ENCODE results near the gene HECTD1.
"Not testable (repeated sequence)": the region's sequence is repeated elsewhere in the genome, so short reads cannot be mapped to it uniquely, and the experiment has no call there.

HECTD1 gene

GRCh38 chr14:31192544-31192943, 15.0 kb downstream of the HECTD1 start:
- DNase-seq = not testable (repeated sequence)

- DNase-seq = no peak
Observed at GRCh38 chr14:31190717-31191263, 16.8 kb downstream of the HECTD1 start.

DNA sequence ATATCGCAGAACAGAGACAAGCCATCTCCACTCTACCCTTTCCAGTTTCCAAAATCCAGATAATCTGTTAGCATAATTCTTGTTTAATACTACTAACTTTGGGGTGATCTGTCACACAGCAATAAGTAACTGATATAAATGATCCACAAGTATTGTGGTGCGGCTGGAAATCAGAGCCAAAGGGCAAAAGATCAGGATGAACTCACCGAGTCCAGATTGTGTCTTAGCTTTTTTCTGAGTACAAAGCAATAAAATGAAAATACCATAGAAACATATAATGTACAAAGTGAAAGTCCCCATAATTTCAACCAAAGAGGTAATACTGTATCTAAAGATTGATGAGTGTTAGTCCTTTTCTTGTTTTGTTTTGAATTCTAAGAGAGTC, 17.4 kb downstream of the HECTD1 start:
- DNase-seq = no peak

DNA sequence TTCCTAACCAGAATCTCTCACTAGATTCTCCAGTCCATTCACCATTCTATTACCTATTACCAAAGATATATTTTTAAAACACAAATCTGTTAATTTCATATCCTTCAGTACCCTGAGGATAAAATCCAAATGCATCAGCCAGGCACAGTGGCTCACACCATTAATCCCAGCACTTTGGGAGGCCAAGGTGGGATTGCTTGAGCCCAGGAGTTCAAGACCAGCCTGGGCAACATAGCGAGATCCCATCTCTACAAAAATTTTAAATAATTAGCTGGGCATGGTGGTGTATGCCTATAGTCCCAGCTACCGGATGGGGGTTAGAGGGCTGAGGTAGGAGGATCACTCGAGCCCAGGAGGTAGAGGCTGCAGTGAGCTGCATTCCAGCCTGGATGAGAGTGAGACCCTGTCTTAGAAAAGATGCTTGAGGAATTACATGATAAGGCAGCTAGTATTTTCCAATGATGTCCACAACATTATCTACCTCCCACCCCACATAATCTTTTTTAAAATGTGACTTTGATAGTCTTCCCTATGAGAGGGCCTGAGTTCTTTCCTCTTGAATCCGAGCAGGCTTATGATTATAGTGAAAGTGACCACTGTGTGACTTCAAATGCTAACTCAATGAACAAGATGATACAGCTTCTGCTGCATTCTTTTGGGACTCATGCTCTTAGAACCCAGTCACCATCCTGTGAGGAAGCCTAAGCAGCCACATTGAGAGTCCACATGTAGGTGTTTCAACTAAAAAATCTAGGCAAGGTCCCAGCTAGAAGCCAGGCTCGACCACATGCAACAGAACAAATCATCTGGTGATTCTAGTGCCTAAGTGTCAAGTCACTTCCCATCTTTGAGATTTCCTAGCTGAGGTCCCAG, 18.0 kb downstream of the HECTD1 start:
- no peak for DNase-seq

DNA sequence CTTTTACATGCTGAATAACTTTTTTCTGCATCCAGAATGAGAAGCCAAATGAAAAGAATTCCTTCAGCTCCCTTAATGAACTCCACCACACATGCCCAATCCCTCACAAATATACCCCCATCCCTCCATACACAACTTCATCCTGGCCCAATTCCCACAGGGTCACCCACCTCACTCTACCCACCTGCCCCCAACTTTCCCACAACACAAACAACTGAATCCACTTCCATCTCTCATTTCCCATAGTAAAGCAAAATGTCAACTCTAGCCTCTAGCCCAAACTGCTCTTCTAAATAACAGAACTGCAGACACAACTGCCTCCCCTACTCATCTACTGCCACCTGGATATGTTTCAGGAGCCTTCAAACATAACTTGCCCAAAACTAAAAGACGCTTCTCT, 18.8 kb downstream of the HECTD1 start:
- DNase-seq = no peak

- not testable (repeated sequence) for DNase-seq
Observed at GRCh38 chr14:31182016-31182415, 25.6 kb downstream of the HECTD1 start.

GRCh38 chr14:31181271-31181670, 26.3 kb downstream of the HECTD1 start:
- no peak for DNase-seq

DNA sequence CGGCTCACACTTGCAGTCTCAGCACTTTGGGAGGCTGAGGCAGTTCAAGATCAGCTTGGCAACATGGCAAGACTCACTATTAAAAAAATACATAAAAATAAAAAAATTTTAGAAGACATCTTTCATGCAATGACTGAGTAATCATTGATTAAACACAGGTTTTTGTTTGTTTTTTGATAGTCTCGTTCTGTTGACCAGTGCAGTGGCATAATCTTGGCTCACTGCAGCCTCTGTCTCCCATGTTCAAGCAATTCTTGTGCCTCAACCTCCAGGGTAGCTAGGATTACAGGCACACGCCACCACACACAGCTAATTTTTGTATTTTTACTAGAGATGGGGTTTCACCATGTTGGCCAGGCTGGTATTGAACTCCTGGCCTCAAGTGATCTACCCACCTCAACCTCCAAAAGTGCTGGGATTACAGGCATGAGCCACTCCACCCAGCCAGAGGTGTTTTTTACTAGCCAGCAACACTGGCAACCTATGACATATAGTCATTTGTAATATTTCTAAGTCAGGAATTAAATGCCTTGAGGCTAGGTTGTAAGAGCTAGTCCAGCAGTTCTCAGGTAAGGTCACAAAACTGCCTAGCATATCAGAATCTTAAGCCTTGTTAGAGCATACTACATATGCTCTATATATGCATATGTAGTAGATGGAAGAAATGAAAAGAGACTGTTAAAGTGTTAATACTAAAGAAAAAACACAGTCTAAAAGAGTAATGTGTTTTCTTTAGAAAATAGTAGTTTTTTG, 27.1 kb downstream of the HECTD1 start:
- no peak for DNase-seq

DNA sequence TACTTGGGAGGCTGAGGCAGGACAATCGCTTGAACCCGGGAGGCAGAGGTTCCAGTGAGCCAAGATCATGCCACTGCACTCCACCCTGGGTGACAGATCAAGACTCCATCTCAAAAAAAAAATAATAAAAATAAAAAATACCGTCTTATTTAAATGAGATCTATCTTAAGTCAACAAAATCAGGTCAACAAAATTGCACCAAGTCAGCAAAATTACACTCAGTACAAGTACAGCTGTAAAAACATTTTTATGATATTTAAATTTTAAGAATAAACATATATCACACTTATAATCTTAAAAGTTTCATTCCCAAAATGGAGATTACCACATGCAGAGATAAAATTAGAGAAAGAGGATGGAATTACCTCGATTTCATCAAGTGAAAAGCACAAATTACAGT, 33.2 kb downstream of the HECTD1 start:
- no peak for DNase-seq

DNA sequence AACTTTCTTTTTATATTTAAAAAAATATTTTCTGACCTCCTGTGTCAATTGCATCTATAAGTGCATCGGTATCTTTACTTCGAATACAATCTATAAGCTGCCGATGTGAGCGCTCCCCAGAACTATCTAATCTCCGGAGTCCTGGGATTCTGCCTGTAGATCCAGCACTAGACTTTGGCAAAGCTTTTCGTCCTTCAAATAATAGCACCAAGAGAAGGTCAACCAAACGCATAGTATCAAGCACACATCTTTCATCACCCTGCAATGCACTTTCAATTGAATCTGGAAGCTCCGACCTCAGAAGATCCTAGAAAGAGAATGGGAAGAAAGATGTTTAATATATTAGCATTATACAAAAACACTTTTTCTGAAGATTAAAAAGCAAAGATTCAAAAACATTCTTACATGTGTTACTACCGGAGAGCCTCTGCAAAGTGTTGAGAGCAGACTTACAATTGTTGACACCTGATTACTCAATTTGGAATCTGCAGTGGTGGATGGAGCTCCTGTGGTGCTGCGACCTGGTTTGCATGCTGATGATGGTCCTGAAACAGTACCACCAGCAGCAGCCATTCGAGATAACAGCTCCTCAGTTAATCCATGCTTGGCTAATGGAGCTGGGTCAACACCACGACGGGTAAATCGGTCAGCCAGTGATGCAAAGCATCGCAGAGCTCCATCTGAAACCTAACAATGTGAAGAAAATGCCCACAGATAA, 34.3 kb downstream of the HECTD1 start:
- DNase-seq = no peak

DNA sequence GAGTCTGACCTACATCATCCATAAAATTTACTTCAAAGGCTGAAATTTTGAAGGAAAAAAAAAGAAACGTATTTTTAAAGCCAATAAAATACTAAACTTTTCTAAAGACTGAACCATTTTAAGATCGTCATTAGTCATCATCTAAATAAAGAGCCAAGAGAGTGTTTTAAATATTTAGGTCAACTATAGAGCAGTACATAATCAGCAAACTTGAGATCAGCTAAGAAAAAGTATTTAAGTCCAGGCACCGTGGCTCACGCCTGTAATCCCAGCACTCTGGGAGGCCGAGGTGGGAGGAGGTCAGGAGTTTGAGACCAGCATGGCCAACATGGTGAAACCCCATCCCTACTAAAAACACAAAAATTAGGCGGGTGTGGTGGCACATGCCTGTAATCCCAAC, 35.5 kb downstream of the HECTD1 start:
- DNase-seq = no peak

GRCh38 chr14:31170411-31170810, 37.2 kb downstream of the HECTD1 start:
- DNase-seq = no peak

DNA sequence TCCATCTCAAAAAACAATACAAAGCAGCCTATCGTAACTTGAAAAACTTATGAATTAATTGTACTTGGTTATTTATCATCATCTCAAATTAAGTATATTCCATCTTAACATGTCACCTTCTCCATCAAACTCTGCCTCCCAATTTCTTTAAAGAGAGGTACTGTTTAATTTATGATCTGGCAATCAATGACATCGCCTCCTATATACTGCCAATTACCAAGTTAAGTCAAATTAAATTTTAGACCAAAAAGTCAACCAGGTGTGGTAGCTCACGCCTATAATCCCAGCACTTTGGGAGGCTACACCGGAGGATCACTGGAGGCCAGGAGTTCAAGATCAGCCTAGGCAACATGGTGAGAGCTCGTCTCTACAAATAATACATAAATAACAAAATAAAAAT, 37.7 kb downstream of the HECTD1 start:
- DNase-seq = no peak

GRCh38 chr14:31167032-31167431, 40.6 kb downstream of the HECTD1 start:
- no peak for DNase-seq

DNA sequence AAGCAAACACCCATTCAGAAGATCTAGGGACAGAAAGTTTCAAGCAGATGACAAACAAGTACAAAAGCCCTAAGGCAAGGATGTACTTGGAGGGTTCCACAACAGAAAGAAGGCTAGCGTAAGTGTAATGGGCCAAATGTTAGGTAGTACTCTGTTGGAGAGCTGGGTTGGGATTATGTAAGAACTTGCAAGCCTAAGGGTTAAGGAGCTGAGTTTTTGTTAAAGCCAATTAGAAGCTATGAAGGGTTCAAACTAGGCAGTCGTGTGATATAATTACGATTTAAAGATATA, 41.4 kb downstream of the HECTD1 start:
- no peak for DNase-seq

- DNase-seq = no peak
Observed at GRCh38 chr14:31164115-31164514, 43.5 kb downstream of the HECTD1 start.

- no peak for DNase-seq
Observed at GRCh38 chr14:31162910-31163649, 44.5 kb downstream of the HECTD1 start.

GRCh38 chr14:31161274-31161673, 46.3 kb downstream of the HECTD1 start:
- DNase-seq = no peak

DNA sequence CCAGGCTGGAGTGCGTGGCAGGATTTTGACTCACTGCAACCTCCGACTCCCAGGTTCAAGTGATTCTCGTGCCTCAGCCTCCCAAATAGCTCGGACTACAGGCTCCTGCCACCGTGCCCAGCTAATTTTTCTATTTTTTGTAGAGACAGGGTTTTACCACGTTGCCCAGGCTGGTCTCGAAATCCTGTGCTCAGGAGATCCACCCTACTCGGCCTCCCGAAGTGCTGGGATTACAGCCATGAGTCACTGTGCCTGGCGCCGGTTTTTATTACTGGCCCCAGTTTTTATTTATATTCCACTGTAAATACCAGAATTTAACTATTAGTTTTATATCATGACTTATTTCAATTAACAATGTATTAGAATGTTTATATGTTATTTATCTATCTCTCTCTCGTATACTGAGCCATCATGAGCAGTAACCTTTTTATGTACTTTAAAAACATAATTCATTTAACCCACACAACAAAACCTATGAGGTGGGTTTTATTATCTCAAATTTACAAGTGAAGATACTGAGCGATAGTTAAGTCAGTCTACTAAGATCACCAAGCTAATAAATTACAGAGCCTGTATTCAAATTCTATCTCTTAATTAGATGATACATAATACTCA, 47.8 kb downstream of the HECTD1 start:
- no peak for DNase-seq

DNA sequence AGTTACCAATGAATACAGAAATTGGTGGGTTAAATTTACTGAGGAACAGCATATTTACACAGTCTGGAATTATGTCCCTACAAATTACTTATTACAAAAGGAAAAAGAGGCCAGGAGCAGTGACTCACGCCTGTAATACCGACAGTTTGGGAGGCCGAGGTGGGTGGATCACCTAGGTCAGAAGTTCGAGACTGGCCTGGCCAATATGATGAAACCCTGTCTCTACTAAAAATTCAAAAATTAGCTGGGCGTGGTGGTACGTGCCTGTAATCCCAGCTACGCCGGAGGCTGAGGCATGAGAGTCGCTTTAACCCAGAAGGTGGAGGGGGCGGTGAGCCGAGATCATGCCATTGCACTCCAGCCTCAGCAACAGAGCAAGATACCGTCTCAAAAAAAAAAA, 52.6 kb downstream of the HECTD1 start:
- DNase-seq = no peak

- DNase-seq = no peak
Observed at GRCh38 chr14:31142455-31143087, 65.0 kb downstream of the HECTD1 start.

- no peak for DNase-seq
Observed at GRCh38 chr14:31139301-31139847, 68.2 kb downstream of the HECTD1 start.
